Loucy (cell line): ENCODE measurements around the gene SBF2.
"Not testable (repeated sequence)": the region's sequence is repeated elsewhere in the genome, so short reads cannot be mapped to it uniquely, and the experiment has no call there.

Source experiments
- H2AFZ ChIP-seq: fragments of 200-600 bp; sonication (generic); 2 replicates; pipeline ENCODE4 v1.6.0; 2016; ENCODE audit warnings: antibody characterized with exemption, mild to moderate bottlenecking, low read length, moderate library complexity
- H3F3A ChIP-seq: fragments of 200-600 bp; 2 replicates; pipeline ENCODE4 v1.6.0; 2016; ENCODE audit warnings: antibody characterized with exemption, low read depth, mild to moderate bottlenecking
- H3K27me3 ChIP-seq: fragments of 200-600 bp; sonication (generic); 2 replicates; pipeline ENCODE4 v1.6.1; 2014; ENCODE audit warnings: low read length, mild to moderate bottlenecking; ENCODE audit not compliant: insufficient read depth, poor library complexity, severe bottlenecking
- H3K36me3 ChIP-seq: fragments of 200-600 bp; sonication (generic); 2 replicates; pipeline ENCODE4 v1.6.1; 2016; ENCODE audit warnings: low read length; ENCODE audit not compliant: insufficient read depth
- H3K4me1 ChIP-seq: fragments of 200-600 bp; sonication (generic); 2 replicates; pipeline ENCODE4 v1.5.1; 2014; ENCODE audit warnings: low read length, mild to moderate bottlenecking; ENCODE audit not compliant: insufficient read depth, poor library complexity, severe bottlenecking
- H3K4me2 ChIP-seq: fragments of 200-600 bp; sonication (generic); 2 replicates; pipeline ENCODE4 v1.6.0; 2014; ENCODE audit warnings: antibody characterized with exemption, low read length, low read depth, mild to moderate bottlenecking; ENCODE audit not compliant: poor library complexity, severe bottlenecking
- H3K4me3 ChIP-seq: fragments of 200-600 bp; sonication (generic); 2 replicates; pipeline ENCODE4 v1.5.1; 2014; ENCODE audit warnings: low read length, mild to moderate bottlenecking, mixed read lengths; ENCODE audit not compliant: poor library complexity, severe bottlenecking
- H3K79me2 ChIP-seq: fragments of 200-600 bp; sonication (generic); 2 replicates; pipeline ENCODE4 v1.6.1; 2014; ENCODE audit warnings: low read length; ENCODE audit not compliant: insufficient read depth
- H3K9ac ChIP-seq: fragments of 200-600 bp; sonication (generic); 2 replicates; pipeline ENCODE4 v1.6.0; 2014; ENCODE audit warnings: mild to moderate bottlenecking, low read depth, low read length, moderate library complexity; ENCODE audit not compliant: poor library complexity, severe bottlenecking
- H3K9me2 ChIP-seq: fragments of 200-600 bp; sonication (generic); replicated peaks from 2 replicates; pipeline ENCODE4 v1.6.1; 2016; ENCODE audit warnings: low read depth, low read length, mixed read lengths
- H3K9me3 ChIP-seq: fragments of 200-600 bp; sonication (generic); 2 replicates; pipeline ENCODE4 v1.6.1; 2014; ENCODE audit warnings: mild to moderate bottlenecking, antibody characterized with exemption, low read length, low read depth; ENCODE audit not compliant: insufficient read depth
- H4K20me1 ChIP-seq: fragments of 200-600 bp; sonication (generic); 2 replicates; pipeline ENCODE4 v1.6.0; 2014; ENCODE audit warnings: antibody characterized with exemption, low read length, mild to moderate bottlenecking; ENCODE audit not compliant: insufficient read depth, poor library complexity, severe bottlenecking
- EZH2phosphoT487 ChIP-seq: fragments of 200-600 bp; IDR thresholded peaks from 2 replicates; pipeline ENCODE4 v1.6.1; 2018; ENCODE audit warnings: antibody characterized with exemption, mild to moderate bottlenecking, moderate library complexity, borderline replicate concordance
- TF ChIP-seq, protein P1 (sequence below): fragments of 200-600 bp; sonication (generic); conservative IDR thresholded peaks from 2 replicates; pipeline ENCODE4 v1.5.1; 2014; ENCODE audit warnings: mild to moderate bottlenecking, antibody characterized with exemption, low read length

The SBF2 gene

DNA sequence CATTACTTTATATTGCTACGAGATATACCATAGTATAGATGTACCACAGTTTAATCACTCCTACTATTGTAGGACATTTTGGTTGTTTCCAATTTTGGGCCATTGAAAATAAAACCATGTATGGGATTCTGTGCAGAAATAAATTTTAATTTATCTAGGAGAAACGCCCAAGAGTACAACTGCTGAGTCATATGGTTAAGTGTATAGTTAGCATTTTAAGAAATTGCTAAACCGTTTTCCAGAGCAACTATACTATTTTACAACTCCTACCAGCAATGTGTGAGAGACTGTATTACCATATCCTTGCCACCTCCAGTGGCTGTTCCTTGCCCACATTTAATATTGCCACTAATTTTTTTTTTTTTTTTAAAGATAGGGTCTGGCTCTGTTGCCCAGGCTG is 163.1 kb downstream of the SBF2 start:
- H3K79me2 ChIP-seq = no peaks in the 10 kb centered on the region
- no peaks in the 10 kb centered on the region for H3F3A ChIP-seq
- H3K4me2 ChIP-seq = no peak overlapping the region
- H3K9ac ChIP-seq = no peak overlapping the region
- H3K27me3 ChIP-seq = no peaks in the 10 kb centered on the region
- no peak overlapping the region for H3K4me3 ChIP-seq
- H3K36me3 ChIP-seq = no peaks in the 10 kb centered on the region
- no peak overlapping the region for H2AFZ ChIP-seq
- no peaks in the 10 kb centered on the region for H4K20me1 ChIP-seq
- H3K9me2 ChIP-seq = no peaks in the 10 kb centered on the region
- H3K9me3 ChIP-seq = peaks cover 8% of the 10 kb centered on the region; the same call in 1 of the 2 replicates
- H3K4me1 ChIP-seq = no peaks in the 10 kb centered on the region
- TF ChIP-seq, protein P1, sequence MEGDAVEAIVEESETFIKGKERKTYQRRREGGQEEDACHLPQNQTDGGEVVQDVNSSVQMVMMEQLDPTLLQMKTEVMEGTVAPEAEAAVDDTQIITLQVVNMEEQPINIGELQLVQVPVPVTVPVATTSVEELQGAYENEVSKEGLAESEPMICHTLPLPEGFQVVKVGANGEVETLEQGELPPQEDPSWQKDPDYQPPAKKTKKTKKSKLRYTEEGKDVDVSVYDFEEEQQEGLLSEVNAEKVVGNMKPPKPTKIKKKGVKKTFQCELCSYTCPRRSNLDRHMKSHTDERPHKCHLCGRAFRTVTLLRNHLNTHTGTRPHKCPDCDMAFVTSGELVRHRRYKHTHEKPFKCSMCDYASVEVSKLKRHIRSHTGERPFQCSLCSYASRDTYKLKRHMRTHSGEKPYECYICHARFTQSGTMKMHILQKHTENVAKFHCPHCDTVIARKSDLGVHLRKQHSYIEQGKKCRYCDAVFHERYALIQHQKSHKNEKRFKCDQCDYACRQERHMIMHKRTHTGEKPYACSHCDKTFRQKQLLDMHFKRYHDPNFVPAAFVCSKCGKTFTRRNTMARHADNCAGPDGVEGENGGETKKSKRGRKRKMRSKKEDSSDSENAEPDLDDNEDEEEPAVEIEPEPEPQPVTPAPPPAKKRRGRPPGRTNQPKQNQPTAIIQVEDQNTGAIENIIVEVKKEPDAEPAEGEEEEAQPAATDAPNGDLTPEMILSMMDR = no peak
- no peak for TF ChIP-seq EZH2phosphoT487

GRCh38 chr11:10129184-10129583 is 164.8 kb downstream of the SBF2 start:
- not testable (repeated sequence) for H3K27me3 ChIP-seq

GRCh38 chr11:10125522-10126133 is 168.4 kb downstream of the SBF2 start:
- H3K79me2 ChIP-seq = no peaks in the 10 kb centered on the region
- no peak overlapping the region for H3K9ac ChIP-seq
- H3K9me2 ChIP-seq = no peaks in the 10 kb centered on the region
- no peaks in the 10 kb centered on the region for H3K4me1 ChIP-seq
- H3K9me3 ChIP-seq = no peaks in the 10 kb centered on the region
- no peaks in the 10 kb centered on the region for H3K27me3 ChIP-seq
- H3K4me2 ChIP-seq = no peak overlapping the region
- TF ChIP-seq EZH2phosphoT487 = no peak
- TF ChIP-seq, protein P1 = no peak
- H3K36me3 ChIP-seq = no peaks in the 10 kb centered on the region
- no peaks in the 10 kb centered on the region for H3F3A ChIP-seq
- no peaks in the 10 kb centered on the region for H4K20me1 ChIP-seq
- H2AFZ ChIP-seq = no peak overlapping the region
- H3K4me3 ChIP-seq = no peak overlapping the region

More at GRCh38 chr11:10129184-10129583, 164.8 kb downstream of the SBF2 start:
- H3F3A ChIP-seq, H3K9ac ChIP-seq, H4K20me1 ChIP-seq, H3K36me3 ChIP-seq, H3K9me2 ChIP-seq, H3K4me1 ChIP-seq, H3K4me2 ChIP-seq, H3K79me2 ChIP-seq, H3K4me3 ChIP-seq, H2AFZ ChIP-seq, H3K9me3 ChIP-seq: not testable (repeated sequence)
